Osteoblast (primary cell): ENCODE measurements around the gene STH. TPM values are rescaled to one million over a fixed set of nuclear protein-coding genes. Genes with fewer than 3 reads are reported as not detected.
A peak's percentile ranks its signal among the peaks of the same experiment; 100 is the strongest.

Experiments used
- DNase-seq: peaks from one replicate; pipeline ENCODE4 v3.0.0; 2011; ENCODE audit warnings: low spot score, mixed read lengths; ENCODE audit not compliant: insufficient read length; ENCODE audit errors: missing footprints
- H2AFZ ChIP-seq: 2 replicates; pipeline ENCODE4 v1.6.0; 2011; ENCODE audit warnings: mild to moderate bottlenecking, low read length
- H3K27ac ChIP-seq: 2 replicates; pipeline ENCODE4 v1.5.1; 2011; ENCODE audit warnings: mild to moderate bottlenecking, low read depth, low read length, moderate library complexity
- H3K27me3 ChIP-seq: 2 replicates; pipeline ENCODE4 v1.6.0; 2012; ENCODE audit warnings: mild to moderate bottlenecking, control low read depth, inconsistent platforms, low read length, moderate library complexity; ENCODE audit not compliant: insufficient read depth
- H3K36me3 ChIP-seq: 2 replicates; pipeline ENCODE4 v1.5.1; 2011; ENCODE audit warnings: mild to moderate bottlenecking, low read length, control low read depth, moderate library complexity; ENCODE audit not compliant: insufficient read depth
- H3K4me1 ChIP-seq: 2 replicates; pipeline ENCODE4 v1.5.1; 2011; ENCODE audit warnings: mild to moderate bottlenecking, low read length, control low read depth, moderate library complexity; ENCODE audit not compliant: insufficient read depth
- H3K4me2 ChIP-seq: 2 replicates; pipeline ENCODE4 v1.6.0; 2011; ENCODE audit warnings: mild to moderate bottlenecking, low read length; ENCODE audit not compliant: insufficient read depth
- H3K4me3 ChIP-seq: fragments of 200-600 bp; sonication (generic); 3 replicates; pipeline ENCODE4 v1.5.1; 2012; ENCODE audit warnings: mild to moderate bottlenecking, low read length, inconsistent platforms; ENCODE audit not compliant: insufficient read depth
- H3K79me2 ChIP-seq: 2 replicates; pipeline ENCODE4 v1.6.0; 2012; ENCODE audit warnings: mild to moderate bottlenecking, low read length, control low read depth, inconsistent platforms; ENCODE audit not compliant: insufficient read depth
- H3K9me3 ChIP-seq: 2 replicates; pipeline ENCODE4 v1.5.1; 2011; ENCODE audit warnings: low read depth, low read length, control low read depth
- H4K20me1 ChIP-seq: 2 replicates; pipeline ENCODE4 v1.6.0; 2012; ENCODE audit warnings: mild to moderate bottlenecking, low read length, control low read depth; ENCODE audit not compliant: insufficient read depth
- CTCF ChIP-seq: IDR thresholded peaks from 2 replicates; pipeline ENCODE4 v1.5.1; 2011; ENCODE audit warnings: mild to moderate bottlenecking, low read depth, low read length, moderate library complexity; ENCODE audit errors: extremely low read depth
- total RNA-seq: library from RNA; depleted of rRNA; stranded (reverse); fragments of >200 nt; gene quantifications from 2 replicates; pipeline ENCODE4 v1.2.3, GENCODE V29; 2012

The STH gene
- total RNA-seq, 1 donor = not detected

DNA sequence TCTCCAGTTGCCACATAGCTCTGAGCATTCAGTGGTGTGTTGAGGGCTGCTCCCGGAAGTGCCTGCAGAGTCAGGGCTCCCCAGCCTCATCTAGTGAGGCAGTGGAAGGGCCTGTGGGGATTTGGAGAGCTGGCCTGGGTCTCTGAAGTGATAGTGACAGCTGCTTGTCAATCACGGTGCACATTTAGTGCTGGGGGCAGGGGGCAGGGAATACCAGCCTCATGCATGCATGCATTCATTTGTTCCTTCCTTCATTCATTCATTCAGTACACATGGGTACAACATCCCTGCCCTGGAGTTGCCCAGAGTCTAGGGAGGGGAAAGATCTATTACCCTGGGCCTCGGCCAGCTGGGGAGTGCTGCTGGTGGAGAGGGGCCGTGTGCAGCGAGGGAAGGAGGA lies 11.3 kb upstream of the STH start:
- Histone ChIP-seq H3K36me3 (no peaks in the 10 kb centered on the region), H3K9me3 (no peaks in the 10 kb centered on the region), H3K4me3 (no peak overlapping the region), H4K20me1 (no peaks in the 10 kb centered on the region), H3K4me1 (no peaks in the 10 kb centered on the region), H3K27me3 (peaks cover 12% of the 10 kb centered on the region), H3K79me2 (no peaks in the 10 kb centered on the region), H3K27ac (no peak overlapping the region), H3K4me2 (no peak overlapping the region), H2AFZ (no peak overlapping the region)
- peak; percentile 35 for DNase-seq
- TF ChIP-seq CTCF = no peak

DNA sequence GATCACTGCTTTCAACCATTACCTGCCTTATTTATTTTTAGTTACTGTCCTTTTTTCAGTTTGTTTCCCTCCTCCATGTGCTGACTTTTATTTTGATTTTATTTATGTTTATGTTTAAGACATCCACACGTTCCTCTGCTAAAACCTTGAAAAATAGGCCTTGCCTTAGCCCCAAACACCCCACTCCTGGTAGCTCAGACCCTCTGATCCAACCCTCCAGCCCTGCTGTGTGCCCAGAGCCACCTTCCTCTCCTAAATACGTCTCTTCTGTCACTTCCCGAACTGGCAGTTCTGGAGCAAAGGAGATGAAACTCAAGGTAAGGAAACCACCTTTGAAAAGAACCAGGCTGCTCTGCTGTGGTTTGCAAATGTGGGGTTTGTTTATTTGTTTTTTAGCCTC lies 9.3 kb upstream of the STH start:
- Histone ChIP-seq H3K27ac (no peak overlapping the region), H3K36me3 (no peaks in the 10 kb centered on the region), H3K4me2 (no peak overlapping the region), H3K27me3 (peaks cover 12% of the 10 kb centered on the region), H3K4me3 (no peak overlapping the region), H4K20me1 (no peaks in the 10 kb centered on the region), H3K4me1 (no peaks in the 10 kb centered on the region), H3K9me3 (no peaks in the 10 kb centered on the region), H3K79me2 (no peaks in the 10 kb centered on the region), H2AFZ (no peak overlapping the region)
- no peak for DNase-seq
- TF ChIP-seq CTCF = no peak

DNA sequence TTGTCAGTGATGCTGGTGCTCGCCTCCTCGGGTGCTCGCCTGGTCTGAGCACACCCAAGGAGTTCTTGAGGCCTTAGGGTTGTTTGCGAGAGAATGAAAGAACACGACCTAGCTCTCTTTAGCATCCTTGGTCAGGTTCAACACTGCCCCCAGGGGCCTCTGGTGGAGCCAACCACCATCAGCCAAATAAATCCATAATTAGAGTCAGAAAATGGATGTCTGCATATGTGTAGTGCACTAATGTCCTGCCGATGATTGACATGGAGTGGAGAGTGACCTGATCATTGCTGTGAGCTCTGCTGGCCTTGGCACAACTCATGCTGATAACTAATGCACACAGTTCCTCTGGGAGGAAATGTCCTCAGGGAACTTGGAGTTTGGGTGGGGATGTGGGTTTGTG lies 8.2 kb upstream of the STH start:
- DNase-seq = peak; percentile 39
- H3K27me3 ChIP-seq = peaks cover 12% of the 10 kb centered on the region
- H3K9me3 ChIP-seq = no peaks in the 10 kb centered on the region
- no peaks in the 10 kb centered on the region for H3K36me3 ChIP-seq
- no peak overlapping the region for H2AFZ ChIP-seq
- H3K79me2 ChIP-seq = no peaks in the 10 kb centered on the region
- no peaks in the 10 kb centered on the region for H4K20me1 ChIP-seq
- peak; percentile 6 for TF ChIP-seq CTCF
- H3K4me2 ChIP-seq = no peak overlapping the region
- no peak overlapping the region for H3K4me3 ChIP-seq
- no peak overlapping the region for H3K27ac ChIP-seq
- no peaks in the 10 kb centered on the region for H3K4me1 ChIP-seq

DNA sequence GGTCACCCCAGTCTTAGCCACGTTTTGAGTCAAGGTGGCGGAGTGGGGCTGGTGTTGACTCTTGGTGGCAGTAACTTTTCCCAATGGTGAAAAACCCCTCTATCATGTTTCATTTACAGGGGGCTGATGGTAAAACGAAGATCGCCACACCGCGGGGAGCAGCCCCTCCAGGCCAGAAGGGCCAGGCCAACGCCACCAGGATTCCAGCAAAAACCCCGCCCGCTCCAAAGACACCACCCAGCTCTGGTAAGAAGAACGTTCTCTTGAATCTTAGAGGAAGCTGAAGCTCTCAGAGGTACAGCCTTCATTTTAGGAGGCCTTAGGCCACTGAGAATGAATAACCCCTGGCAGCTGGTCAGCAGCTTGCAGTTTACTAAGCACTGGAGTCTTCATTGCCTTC lies 7.7 kb upstream of the STH start:
- DNase-seq = peak; percentile 73
- H3K27me3 ChIP-seq = peaks cover 10% of the 10 kb centered on the region
- no peaks in the 10 kb centered on the region for H3K9me3 ChIP-seq
- no peak overlapping the region for H3K4me2 ChIP-seq
- H3K4me3 ChIP-seq = no peak overlapping the region
- H4K20me1 ChIP-seq = no peaks in the 10 kb centered on the region
- no peak overlapping the region for H3K27ac ChIP-seq
- no peaks in the 10 kb centered on the region for H3K4me1 ChIP-seq
- no peaks in the 10 kb centered on the region for H3K36me3 ChIP-seq
- TF ChIP-seq CTCF = no peak
- H2AFZ ChIP-seq = no peak overlapping the region
- H3K79me2 ChIP-seq = no peaks in the 10 kb centered on the region
